ENCODE data around the gene CRBN.

Gene CRBN

GRCh38 chr3:3179407-3180094, at the start of gene CRBN:
Gene CRBN (minus strand): TSS chr3:3179691. CDS start chr3:3179687, 4 bp downstream.
- peak; percentile 82 for DNase-seq

GRCh38 chr3:3227640-3228039, 48.1 kb upstream of the CRBN start:
- DNase-seq = no peak

GRCh38 chr3:3221528-3221927, 42.0 kb upstream of the CRBN start:
- DNase-seq = no peak

GRCh38 chr3:3216401-3216800, 36.9 kb upstream of the CRBN start:
- DNase-seq = no peak

GRCh38 chr3:3212781-3213440, 33.4 kb upstream of the CRBN start:
- DNase-seq = no peak

- DNase-seq = no peak
These were observed 30.2 kb upstream of the CRBN start for GRCh38 chr3:3209714-3210113.

- DNase-seq = no peak
These were observed 29.6 kb upstream of the CRBN start for GRCh38 chr3:3209057-3209456.

GRCh38 chr3:3201611-3202010, 22.1 kb upstream of the CRBN start:
- no peak for DNase-seq

- DNase-seq = no peak
These were observed 21.2 kb upstream of the CRBN start for GRCh38 chr3:3200632-3201212.

- no peak for DNase-seq
These were observed 19.8 kb upstream of the CRBN start for GRCh38 chr3:3199306-3199705.

- DNase-seq = no peak
These were observed 16.8 kb upstream of the CRBN start for GRCh38 chr3:3196148-3196861.

GRCh38 chr3:3194861-3195260, 15.4 kb upstream of the CRBN start:
- no peak for DNase-seq

GRCh38 chr3:3192286-3192675, 12.8 kb upstream of the CRBN start:
- DNase-seq = no peak

GRCh38 chr3:3191675-3192285, 12.3 kb upstream of the CRBN start:
- DNase-seq = no peak

GRCh38 chr3:3189961-3190360, 10.5 kb upstream of the CRBN start:
- no peak for DNase-seq

GRCh38 chr3:3189102-3189727, 9.7 kb upstream of the CRBN start:
- DNase-seq = no peak

- DNase-seq = no peak
These were observed 5.4 kb upstream of the CRBN start for GRCh38 chr3:3184876-3185275.

- DNase-seq = no peak
These were observed 965 bp upstream of the CRBN start for GRCh38 chr3:3180456-3180855.

- no peak for DNase-seq
These were observed 778 bp downstream of the CRBN start for GRCh38 chr3:3178498-3179328.

- DNase-seq = no peak
These were observed 1.5 kb downstream of the CRBN start for GRCh38 chr3:3177861-3178497.

GRCh38 chr3:3172627-3173026, 6.9 kb downstream of the CRBN start:
- DNase-seq = no peak
